Brain microvascular endothelial cell (primary cell): ENCODE data around the gene GARIN1A.

Experiments used
- DNase-seq: peaks from one replicate; pipeline ENCODE4 v3.0.0-alpha.2; 2020
- H3K27ac ChIP-seq: fragments of 250-450 bp; sonication (Bioruptor Pico); 2 replicates; pipeline ENCODE4 v1.5.1; 2020; ENCODE audit warnings: mild to moderate bottlenecking, moderate library complexity
- H3K27me3 ChIP-seq: fragments of 250-450 bp; sonication (Bioruptor Pico); replicated peaks from 2 replicates; pipeline ENCODE4 v1.5.1; 2020; ENCODE audit warnings: mild to moderate bottlenecking
- H3K36me3 ChIP-seq: fragments of 250-450 bp; sonication (Bioruptor Pico); replicated peaks from 2 replicates; pipeline ENCODE4 v1.5.1; 2020; ENCODE audit warnings: mild to moderate bottlenecking
- H3K4me3 ChIP-seq: 2 replicates; pipeline ENCODE4 v1.5.1; 2011; ENCODE audit warnings: low read depth, mild to moderate bottlenecking, control low read depth, low read length, moderate library complexity
- CTCF ChIP-seq: IDR thresholded peaks from 2 replicates; pipeline ENCODE4 v1.5.1; 2011; ENCODE audit warnings: low read depth, mild to moderate bottlenecking, moderate library complexity, low read length, control low read depth, inconsistent platforms; ENCODE audit errors: missing control alignments
- in situ Hi-C: cut with HindIII; loops from 2 replicates; pipeline ENCODE4 v1.10.0; 2017; ENCODE audit warnings: low sequenced_read_pairs, low pct_ligation_motif_present

The GARIN1A gene

DNA sequence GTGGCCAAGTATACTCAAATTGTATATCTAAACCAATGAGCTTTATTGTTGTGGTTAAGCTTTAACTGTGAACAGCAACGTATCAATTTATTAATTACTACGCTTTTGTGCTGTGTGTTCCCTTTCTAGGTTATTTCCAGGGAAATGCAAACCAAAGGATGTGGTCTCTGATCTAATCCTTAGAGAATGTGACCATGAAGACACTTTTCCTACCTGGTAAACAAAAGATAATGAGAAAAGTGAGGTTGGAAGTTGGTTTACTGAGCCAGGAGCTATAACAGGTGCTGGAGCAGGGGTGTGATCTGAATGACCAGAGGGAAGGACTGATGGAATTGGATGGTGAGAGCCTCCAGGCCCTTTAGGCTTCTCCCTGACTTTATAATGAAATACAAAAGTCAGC, 41.7 kb downstream of the GARIN1A start:
- no peak for DNase-seq

DNA sequence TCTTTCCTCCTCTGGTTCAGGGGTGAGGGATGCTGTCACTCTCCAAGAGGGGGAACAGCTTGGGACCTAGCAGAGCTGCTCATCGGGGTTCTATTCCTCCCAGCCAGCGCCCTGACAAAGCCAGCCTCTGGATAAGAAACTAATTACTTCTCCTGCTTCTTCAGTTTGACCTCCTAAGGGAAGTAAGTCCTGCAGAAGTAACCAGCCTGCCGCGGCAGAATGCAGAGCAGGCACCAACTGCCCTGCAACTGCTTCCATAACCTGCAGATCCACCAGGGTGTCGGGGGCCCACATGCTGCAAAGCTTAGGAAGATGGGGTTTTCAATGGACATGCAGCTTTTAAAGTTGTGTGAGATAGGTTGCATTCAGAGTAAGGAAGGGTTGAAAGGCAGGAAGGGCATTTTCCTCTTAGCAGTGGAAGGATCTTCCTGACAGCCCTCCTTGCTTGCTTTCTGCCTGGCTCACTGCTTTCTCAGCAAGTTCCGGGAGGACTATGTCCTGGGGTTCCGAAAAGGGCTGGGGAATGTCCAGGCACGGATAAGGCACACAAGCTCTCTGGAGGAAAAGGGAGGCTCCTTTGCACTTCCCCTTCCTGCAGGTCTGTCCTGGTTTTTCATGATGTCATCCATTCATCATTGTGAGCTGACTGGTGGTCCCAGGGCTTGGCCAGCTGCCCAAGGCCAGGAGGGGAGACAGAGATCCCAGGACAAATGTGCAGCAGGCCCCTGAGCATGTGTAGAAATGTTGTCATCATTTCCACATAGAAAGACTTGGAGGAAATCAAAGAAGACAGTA, 42.8 kb downstream of the GARIN1A start:
- TF ChIP-seq CTCF = no peak
- Histone ChIP-seq H3K27me3 (no peaks in the 10 kb centered on the region), H3K27ac (no peak overlapping the region), H3K4me3 (no peak overlapping the region), H3K36me3 (no peaks in the 10 kb centered on the region)
- in situ Hi-C loops = no loop called here
- no peak for DNase-seq

More for the DNA sequence above, 41.7 kb downstream of the GARIN1A start:
- Histone ChIP-seq H3K36me3 (no peaks in the 10 kb centered on the region), H3K4me3 (no peak overlapping the region), H3K27me3 (no peaks in the 10 kb centered on the region), H3K27ac (no peak overlapping the region)
- no peak for TF ChIP-seq CTCF
- in situ Hi-C loops = no loop called here

DNA sequence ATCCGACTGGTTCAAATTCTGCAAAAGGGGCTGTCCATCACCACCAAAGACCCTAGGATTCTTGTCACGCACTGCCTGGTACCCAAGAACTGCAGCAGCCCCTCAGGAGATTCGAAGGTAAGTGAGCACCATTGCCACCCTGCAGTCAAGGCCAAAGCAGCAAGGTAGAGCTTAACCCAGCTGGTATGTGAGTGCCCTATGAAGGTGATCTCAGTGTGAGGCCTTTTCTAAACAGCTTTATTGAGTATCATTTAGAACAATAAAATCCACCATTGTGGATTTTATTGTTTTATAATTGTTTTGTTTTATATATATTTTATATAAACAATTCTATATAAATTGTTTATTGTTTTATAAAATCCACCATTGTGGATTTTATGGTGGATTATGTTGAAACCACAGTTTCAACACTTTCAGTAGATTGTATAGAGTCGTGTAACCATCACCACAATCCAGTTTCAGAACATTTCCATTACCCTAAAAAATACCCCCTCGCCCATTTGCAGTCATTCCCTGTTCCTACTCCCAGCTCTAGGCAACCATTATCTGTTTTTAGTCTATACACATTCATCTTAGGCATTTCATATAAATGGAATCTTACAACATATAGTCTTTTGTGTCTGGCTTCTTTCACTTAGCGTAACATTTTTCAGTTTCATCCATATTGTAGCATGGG, 47.0 kb downstream of the GARIN1A start:
- Histone ChIP-seq H3K27me3 (peaks cover 3% of the 10 kb centered on the region), H3K36me3 (no peaks in the 10 kb centered on the region), H3K27ac (no peak overlapping the region), H3K4me3 (no peak overlapping the region)
- no peak for TF ChIP-seq CTCF
- in situ Hi-C loops = no loop called here
- DNase-seq = no peak

- no peak for DNase-seq
- in situ Hi-C loops = no loop called here
- Histone ChIP-seq H3K36me3 (no peaks in the 10 kb centered on the region), H3K4me3 (no peak overlapping the region), H3K27ac (no peak overlapping the region), H3K27me3 (peaks cover 5% of the 10 kb centered on the region)
- TF ChIP-seq CTCF = no peak
Observed at GRCh38 chr7:128721376-128721775, 49.3 kb downstream of the GARIN1A start.
